ENCODE results near the gene B3GNT5. TPM values are rescaled to one million over a fixed set of nuclear protein-coding genes. Genes with fewer than 3 reads are reported as not detected.

Gene B3GNT5
- total and polyA plus RNA-seq, 9 of the 15 experiments (the other 6 are each of a cell fraction or from before 2014, with no cell fraction given), result 8.8 to 23.8 (median 14.4) TPM

DNA sequence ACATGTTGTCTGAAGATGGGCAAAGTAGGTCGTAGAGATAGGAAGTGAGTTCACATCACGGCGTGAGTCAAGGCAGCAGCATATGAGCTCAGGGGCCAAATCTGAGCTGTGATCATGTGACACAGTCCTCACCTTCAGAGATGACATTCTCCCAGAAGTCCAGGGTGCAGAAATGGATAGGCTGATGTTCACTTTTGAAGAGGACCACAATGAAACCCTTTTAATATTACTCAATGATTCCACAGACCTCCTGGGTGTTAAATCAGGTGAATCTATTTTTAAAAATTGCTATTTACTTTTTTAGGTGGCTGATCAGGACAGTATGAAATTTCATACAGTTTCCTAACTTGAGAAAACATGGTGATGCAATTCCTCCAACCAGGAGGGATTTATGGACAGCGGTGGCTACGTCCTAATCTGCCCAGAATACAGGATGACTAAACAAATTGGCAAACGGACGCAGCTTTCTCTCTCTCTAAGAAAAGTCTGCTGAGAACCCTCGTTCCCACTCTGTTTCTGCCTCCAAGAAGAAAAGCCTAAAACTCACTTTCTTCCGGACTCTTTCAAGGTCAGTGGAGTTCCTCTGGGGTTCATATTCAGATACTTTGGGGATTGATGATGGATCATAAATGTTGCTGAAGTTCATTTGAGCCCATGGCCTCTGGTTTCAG lies 34.4 kb downstream of the B3GNT5 start (continued):
- TF ChIP-seq RBM22 (IDR thresholded peaks at IDR 0.05; ENCODE audit: low read depth, low read length, poor library complexity, severe bottlenecking) (no peak), KAT2B (IDR thresholded peaks at IDR 0.05; ENCODE audit: low read depth, low read length) (no peak), FOXP1 (CRISPR knock-in tag; IDR thresholded peaks at IDR 0.05) (no peak), L3MBTL2 (IDR thresholded peaks at IDR 0.05) (peak; percentile 76), ZNF444 (CRISPR knock-in tag; IDR thresholded peaks at IDR 0.05) (no peak), NONO (IDR thresholded peaks at IDR 0.05; ENCODE audit: low read depth in 2 of 2, low read length in 1 of 2) (no peak), KDM4B (IDR thresholded peaks at IDR 0.05; ENCODE audit: borderline replicate concordance in 2 of 2, low read depth in 1 of 2) (no peak), ZNF589 (CRISPR knock-in tag; IDR thresholded peaks at IDR 0.05; ENCODE audit: low read depth) (peak; percentile 96), KLF10 (CRISPR knock-in tag; IDR thresholded peaks at IDR 0.05) (no peak), XRCC5 (IDR thresholded peaks at IDR 0.05; ENCODE audit: low read depth, low read length) (no peak), ZNF146 (CRISPR knock-in tag; IDR thresholded peaks at IDR 0.05; ENCODE audit: unreplicated experiment) (no peak), BCOR (IDR thresholded peaks at IDR 0.05) (no peak), DNMT1 (IDR thresholded peaks at IDR 0.05) (no peak), HDAC2 (IDR thresholded peaks at IDR 0.05) (0 out of 2 replicates have a peak, but pooled peaks have one; percentile 17), ZFP1 (CRISPR knock-in tag; IDR thresholded peaks at IDR 0.05) (no peak), NCOA6 (IDR thresholded peaks at IDR 0.05) (no peak), MCM2 (IDR thresholded peaks at IDR 0.05; ENCODE audit: low read depth) (no peak), ZBTB8A (IDR thresholded peaks at IDR 0.05; ENCODE audit: partially characterized antibody) (no peak), ZNF75A (CRISPR knock-in tag; IDR thresholded peaks at IDR 0.05) (no peak), ZNF507 (tag; conservative IDR thresholded peaks at IDR 0.05) (no peak), RB1 (IDR thresholded peaks at IDR 0.05; ENCODE audit: low read depth) (no peak), SMARCA4 (IDR thresholded peaks at IDR 0.05) (peak; percentile 71), MYNN (IDR thresholded peaks at IDR 0.05) (no peak), MYNN (CRISPR knock-in tag; IDR thresholded peaks at IDR 0.05) (no peak), TCF7L2 (IDR thresholded peaks at IDR 0.05; ENCODE audit: low read depth, low read length) (no peak), CBFB (CRISPR knock-in tag; IDR thresholded peaks at IDR 0.05) (no peak), PTTG1 (tag; IDR thresholded peaks at IDR 0.05; ENCODE audit: low read depth) (0 out of 2 replicates have a peak, but pooled peaks have one; percentile 23), ZNF551 (CRISPR knock-in tag; IDR thresholded peaks at IDR 0.05) (no peak), TBP (optimal IDR thresholded peaks at IDR 0.05; ENCODE audit: low read depth, low read length) (peak; percentile 60), SIN3B (IDR thresholded peaks at IDR 0.05; ENCODE audit: low read depth) (no peak), NUFIP1 (IDR thresholded peaks at IDR 0.05; ENCODE audit: partially characterized antibody) (no peak), KLF16 (IDR thresholded peaks at IDR 0.05) (no peak)
- TF ChIP-seq, protein P1, sequence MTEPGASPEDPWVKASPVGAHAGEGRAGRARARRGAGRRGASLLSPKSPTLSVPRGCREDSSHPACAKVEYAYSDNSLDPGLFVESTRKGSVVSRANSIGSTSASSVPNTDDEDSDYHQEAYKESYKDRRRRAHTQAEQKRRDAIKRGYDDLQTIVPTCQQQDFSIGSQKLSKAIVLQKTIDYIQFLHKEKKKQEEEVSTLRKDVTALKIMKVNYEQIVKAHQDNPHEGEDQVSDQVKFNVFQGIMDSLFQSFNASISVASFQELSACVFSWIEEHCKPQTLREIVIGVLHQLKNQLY (CRISPR knock-in tag; conservative IDR thresholded peaks at IDR 0.05), result no peak
- TF ChIP-seq, protein P2, sequence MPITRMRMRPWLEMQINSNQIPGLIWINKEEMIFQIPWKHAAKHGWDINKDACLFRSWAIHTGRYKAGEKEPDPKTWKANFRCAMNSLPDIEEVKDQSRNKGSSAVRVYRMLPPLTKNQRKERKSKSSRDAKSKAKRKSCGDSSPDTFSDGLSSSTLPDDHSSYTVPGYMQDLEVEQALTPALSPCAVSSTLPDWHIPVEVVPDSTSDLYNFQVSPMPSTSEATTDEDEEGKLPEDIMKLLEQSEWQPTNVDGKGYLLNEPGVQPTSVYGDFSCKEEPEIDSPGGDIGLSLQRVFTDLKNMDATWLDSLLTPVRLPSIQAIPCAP (CRISPR knock-in tag; IDR thresholded peaks at IDR 0.05; ENCODE audit: borderline replicate concordance), result no peak
